Fibroblast of peridontal ligament (primary cell): Measurements from ENCODE around the gene SIRT7.

ENCODE experiments used
- DNase-seq: peaks from one replicate; pipeline ENCODE4 v3.0.0-alpha.2; 2010; ENCODE audit errors: extremely low read depth

Gene SIRT7

DNA sequence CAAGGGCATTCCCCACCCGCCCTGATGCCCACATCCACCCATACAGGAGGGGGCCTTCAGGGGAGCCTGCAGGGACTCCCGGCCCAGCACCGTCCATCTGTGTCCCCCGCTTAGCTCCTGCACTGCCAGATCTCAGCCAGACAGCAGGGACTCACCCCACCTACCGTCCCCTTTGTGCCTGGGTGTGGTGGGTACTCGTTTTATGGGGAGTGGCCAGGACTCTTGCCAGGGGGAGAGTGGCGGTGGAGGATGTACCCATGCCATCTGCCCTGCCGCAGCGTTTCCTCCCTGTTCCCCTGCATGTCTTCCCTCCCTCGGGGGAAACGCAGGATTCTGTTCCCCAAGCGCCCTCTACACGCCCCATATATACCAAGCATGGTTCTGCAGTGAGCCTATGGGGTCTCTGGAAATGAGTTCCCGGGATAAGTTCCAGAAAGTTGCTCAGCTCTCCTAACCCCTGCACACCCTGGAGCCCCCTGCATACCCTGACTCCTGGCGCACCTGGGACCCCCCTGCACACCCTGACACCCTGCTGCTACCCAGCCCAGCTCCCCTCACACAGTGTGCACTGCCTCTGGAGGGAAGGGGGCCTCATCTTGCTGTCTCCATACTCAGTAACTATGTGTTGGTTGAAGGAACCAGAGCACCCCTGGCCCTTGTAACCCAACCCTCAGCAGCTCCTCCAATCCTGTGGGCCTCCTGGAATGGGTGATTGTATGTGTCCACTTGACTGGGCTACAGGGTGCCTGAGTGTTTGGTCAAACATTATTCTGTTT is 13.8 kb upstream of the SIRT7 start:
- no peak for DNase-seq

DNA sequence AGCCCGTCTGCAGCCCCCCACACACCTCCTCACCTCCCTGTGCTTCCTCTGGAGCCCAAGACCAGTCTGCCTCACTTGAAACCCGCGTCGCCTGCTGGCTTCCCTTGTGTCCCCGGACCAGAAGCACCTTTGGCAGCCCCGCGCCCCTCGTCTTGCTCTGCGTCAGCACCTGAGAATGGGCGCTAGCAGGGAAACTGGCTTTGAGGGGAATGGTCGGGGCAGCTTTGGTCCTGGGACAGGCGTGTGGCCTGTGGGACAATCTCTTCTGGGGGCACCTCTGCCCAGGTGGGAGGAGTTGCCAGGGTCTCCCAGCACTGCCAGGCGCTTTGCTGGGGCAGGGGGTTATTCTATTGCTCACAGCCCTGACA is 13.2 kb upstream of the SIRT7 start:
- no peak for DNase-seq

DNA sequence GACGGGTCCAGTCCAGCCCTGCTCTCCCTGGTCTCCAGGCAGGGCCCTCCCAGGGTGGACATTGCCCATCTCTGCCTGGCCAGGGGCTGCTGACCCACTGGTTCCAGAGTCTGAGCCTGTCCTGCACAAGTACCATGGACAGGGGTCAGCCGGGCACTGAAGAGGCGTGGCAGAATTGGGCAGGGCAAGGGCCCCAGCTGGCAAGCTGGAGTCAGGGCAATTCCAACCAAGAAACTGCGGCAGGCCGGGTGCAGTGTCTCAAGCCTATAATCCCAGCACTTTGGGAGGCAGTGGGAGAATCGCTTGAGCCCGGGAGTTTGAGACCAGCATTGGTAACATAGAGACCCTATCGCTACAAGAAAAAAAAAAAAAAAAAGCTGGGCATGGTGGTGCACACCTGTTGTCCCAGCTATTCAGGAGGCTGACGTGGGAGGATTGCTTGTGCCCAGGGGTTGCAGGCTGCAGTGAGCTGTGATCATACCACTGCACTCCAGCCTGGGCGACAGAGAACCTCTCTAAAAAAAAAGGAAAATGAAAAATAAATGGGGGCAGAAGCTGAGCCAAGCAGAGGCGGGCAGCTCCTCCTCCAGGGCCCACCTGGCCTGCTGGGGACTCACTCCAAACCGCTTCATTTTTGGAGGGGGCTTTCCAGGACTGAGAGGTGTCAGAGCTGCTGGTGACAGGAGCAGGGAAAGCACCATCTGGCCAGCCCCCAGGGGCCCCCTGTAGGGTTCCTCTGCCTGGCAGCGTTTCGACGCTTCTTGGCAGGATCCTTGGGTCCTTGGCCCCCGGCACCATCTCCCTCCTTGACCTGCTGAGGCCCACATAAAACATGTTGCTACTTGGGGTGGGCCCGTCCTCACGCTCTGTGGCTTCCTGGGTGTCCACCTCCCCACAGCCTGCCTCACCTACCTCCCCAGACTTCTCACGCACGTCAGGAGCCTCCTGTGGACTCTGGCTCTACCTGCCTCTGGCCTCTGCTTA is 12.5 kb upstream of the SIRT7 start:
- DNase-seq = no peak

DNA sequence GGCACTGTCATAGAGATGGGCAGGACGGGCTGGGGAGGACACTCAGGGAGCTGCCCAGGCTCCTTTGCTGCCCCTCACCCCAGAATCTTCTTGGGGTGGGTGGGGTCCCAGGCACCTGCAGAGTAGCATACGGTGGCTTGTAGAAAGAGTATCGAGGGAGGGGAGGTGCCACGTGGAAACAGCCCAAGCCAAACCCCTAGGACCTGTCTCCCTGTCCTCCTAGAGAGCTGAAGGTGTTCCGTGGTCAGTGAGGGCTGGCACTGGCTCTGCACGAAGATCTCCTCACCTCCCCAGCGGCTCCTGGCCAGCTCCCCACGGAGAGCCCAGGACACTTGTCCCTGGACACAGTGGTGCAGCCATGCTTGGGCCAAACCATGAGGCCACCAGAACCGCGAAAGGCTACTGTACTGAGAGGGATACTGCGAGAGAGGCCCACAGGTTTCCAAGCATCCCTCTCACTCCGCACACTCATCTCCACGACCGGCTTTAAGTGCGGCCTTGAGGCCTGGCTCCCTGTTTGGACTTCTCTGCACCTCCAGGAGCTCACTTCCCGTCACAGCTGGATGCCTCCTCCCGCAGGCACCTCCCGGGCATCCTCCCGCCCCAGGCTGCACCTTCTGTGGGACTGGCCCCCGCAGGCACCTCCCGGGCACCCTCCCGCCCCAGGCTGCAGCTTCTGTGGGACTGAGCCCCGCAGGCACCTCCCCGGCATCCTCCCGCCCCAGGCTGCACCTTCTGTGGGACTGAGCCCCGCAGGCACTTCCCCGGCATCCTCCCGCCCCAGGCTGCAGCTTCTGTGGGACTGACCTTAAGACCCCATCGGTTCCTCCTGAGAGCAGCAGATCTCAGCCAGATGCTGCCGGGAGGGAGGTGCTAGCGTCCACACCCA is 11.5 kb upstream of the SIRT7 start:
- no peak for DNase-seq

DNA sequence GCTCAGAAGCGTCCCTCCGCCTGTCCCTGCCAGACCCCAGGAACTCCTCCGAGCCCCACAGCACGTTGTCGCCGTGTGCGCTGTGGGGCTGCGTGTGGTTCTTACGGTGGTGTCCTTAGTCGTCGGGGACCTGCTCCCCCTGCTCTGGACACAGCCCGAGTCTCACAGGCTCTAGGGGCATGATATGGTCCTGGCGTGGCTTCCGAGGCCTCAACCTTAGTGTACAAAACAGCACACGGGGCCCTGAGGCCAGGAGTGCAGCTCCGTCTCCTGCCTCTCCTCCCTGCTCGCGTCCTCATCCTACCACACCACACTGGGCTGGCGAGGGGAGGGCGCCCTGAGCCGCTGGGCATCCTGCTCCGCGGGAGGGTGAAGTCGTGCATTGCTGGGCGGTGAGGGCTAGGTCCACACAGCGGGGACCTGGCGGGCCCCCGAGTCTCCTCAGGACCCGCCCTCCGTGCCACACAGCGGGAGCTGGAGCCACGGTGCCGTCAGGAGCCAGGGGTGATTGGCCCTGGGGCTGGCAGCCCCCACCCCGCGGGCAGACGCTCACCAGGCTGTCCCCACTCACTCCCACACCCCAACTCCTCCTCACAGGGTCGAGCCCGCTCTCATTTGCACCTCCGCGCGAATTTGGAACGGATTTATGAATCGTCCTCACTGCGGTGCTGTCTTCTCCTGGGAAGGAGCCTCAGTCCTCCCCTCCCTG is 10.7 kb upstream of the SIRT7 start:
- no peak for DNase-seq

DNA sequence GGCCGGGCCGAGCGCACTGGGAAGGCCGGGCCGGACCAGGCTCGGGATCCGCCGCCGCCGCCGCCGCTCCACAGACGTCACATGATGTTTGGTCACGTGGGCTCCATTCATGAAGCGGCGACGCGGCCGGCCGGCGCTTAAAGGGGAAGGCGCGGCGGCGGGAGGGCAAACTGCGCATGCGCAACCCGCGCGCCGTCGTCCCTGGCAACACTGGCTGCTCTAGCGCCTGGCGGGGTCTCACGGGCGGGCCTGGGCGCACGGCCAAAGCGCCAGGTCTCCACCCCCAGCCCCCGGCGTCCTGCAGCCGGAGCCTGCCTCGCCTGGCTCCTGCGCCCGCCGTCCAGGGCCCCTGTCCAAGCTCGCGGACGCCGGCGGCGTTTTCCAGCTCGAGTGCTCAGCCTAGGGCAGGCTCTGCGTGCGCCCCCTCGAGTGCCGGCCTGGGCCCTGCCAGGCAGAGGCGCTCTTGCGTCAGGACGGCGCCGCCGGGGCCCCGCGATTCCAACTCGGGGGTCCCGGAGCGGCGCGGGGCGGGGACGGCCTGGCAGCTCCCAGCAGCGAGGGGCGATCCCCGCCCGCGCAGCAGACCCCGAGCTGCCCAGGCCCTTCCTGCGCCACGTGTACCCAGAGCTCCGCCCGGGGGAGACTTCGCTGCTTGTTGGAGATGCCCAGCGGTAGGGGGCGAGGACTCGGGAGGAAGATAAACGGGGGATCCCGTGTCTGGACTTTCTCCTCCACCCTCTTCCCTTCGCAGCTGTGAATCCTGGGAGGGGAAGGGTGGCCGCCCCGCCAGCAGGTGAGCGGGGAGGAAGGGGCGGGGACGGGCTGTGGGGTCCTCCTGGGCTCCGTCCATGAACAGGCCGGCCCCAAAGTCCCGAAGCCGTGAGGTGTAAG is 9.9 kb upstream of the SIRT7 start, which contains the start of gene MAFG:
TSS of gene MAFG (minus strand) at position 83 of the 891 bp plus-strand sequence. CDS start 4,550 bp downstream, outside the sequence.
- peak; percentile 89 for DNase-seq

DNA sequence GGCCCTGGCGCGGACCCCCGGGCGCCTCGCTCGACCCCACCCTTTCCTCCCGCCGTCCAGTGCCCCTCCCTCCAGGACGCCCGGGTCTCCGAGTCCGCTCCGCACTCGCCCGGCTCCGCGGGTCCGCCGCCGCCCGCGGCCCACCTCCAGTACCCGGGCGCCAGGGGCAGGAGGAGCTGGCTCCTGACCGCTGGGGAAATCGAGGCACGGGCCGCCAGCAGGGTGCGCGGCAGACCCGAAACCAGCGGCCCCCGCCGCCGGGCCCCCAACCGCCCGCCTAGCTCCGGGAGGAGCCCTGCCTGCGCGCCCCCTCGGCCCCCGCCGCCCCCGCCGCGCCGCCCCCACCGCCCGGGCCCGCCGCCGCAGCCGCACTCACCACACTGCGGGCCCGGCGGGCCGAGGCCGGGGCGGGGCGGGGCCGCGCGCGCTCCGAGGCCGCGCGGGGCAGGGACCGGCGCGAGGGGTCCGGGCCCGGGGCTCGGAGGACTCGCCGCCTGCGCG is 9.2 kb upstream of the SIRT7 start:
- DNase-seq = no peak

DNA sequence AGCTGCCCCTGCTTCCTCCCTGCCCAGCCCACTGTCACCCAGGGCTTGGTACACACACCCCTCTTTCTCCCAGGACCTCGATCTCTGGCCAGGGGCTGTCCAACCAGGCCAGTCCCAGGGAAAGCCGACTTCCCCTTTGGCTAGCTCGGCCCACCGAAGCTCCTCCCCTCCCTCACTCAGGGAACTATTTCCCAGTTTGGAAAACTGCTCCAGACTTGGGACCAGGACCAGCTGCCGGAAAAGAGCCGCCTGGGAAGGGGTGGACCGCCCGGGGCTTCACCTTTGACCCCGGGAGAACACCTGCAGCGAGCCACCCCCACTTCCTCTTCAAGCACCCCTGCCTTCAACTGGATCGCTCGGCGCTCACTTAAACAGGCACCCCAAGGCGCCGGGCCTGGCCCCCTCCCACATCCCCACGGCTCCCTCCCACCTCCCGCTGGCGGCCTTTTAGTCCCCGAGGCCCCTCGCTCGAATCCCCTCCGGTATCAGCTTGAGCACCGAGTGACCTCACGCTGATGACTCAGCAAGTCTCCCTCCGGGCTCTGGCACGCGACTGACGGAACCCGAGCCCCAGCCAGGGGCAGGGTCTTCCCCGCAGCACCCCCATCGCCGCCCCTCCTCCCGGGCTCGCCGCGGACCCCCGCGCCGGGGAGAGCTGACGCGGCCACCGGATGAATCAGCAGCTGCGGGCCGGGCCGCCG is 8.6 kb upstream of the SIRT7 start:
- DNase-seq = peak; percentile 81

DNA sequence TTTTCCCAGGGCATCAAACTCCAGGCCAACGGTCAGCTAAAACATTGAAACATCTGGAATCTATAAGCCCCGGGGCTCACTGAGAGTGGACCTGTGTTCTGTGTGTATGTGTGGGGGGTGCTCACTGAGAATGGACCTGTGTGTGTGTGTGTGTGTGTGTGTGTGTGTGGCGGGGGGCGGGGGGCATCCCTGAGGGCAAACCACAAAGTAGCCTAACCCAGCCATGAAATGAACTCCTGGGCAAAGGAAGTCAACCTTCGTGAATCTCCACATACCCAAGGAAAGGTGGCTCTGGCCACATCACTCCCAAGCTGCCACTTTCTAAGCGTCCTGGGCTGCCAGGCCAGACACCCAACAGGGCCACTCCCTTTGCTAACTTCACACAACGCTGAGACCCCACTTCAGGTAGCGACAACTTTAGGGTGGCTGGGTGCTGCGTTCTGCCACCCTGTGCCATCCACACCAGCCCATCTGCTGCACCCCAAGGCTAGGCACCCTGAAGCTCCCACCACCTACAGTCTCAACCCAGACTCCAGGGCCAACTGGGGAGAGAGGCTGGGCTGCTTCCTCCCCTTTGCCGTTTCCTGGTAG is 8.0 kb upstream of the SIRT7 start:
- no peak for DNase-seq

DNA sequence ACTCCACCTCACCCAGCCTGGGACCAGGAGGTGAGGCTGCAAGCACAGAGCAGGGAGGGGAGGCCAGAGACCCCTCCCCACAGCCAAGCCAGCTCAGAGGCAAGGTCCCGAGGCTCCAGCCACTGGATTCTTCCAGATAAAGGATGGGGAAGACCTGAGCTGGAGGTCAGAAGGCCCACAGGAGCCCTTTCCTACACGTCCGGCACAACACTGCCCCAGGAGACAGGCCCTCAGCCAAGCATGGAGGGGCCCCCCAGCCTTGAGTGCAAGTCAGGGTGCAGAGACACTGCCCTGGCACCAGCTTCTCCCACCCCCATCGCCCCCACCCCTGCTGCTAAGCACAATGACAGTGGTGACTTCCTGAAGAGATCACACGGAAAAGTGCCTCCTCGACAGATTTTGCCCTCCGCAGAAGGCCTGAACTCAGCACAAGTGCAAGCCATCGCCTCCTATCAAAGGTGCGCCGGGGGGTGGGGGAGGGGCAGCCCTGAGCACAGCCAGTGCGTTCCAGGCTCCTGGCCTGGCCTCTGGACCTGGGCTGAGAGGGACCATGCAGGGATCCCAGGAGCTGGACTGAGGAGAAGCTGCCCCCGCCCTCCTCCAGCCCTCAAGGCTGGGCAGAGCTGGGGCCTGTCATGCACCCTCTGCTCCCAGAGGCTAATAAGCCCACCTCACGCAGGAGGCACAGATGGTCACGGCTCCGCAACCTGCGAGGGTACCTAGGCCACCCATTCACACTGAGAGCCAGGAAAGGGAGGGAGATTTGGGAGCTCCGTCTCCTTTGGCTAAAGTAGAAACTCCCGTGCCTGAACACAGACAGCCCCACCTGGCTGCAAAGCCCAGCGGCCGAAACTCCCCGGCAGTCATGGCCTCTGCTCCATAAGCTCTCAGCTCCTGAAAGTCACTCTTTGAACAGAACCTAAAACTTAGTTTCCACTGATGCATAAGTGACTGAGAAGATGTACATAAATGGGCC is 6.9 kb upstream of the SIRT7 start:
- DNase-seq = no peak

DNA sequence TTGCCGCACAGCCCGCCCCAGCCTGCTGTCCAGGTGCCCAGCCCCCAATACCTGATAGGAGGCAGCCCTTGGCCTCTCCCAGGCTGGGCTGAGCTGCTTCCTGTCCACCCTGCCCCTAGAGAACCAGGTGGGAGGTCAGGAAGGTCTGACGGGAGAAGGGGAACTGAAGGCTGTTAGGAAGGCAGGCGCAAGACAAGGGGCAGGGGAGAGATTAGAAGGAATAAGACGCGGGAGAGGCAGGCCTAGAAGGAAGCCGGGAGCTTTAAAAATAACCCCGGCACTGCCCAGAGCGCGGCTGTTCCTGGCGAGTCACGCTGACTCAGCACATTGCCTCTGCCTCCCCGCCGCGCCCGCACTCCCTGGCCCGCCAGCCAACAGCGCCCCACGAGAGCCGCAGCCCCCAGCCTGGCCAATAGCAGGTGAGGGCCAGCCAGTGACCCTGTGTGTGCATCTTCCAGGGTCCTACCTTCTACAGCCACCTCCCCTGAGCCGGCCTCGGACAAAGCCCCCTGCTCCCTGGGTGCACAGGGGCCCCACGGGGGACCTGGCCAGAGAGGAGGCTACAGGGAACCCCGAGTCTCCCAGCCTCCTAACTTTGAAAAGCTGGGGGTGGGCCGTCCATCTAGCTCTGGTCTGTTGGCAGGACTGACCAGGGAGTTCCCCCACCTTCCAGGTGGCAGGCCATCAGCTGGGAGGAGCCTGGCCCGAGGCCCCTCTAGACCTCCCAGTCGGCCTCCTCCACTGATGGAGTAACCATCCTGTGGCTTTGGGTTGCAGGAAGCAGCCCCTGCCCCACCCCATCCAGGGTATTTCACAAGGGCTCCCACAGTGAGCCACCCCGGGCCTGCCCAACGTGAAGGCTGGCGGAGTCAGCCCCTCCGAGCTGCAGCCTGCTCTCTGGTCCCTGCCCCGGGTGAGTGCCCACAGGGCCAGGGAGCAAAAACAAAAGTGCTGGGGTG is 5.6 kb upstream of the SIRT7 start:
- DNase-seq = peak; percentile 81

DNA sequence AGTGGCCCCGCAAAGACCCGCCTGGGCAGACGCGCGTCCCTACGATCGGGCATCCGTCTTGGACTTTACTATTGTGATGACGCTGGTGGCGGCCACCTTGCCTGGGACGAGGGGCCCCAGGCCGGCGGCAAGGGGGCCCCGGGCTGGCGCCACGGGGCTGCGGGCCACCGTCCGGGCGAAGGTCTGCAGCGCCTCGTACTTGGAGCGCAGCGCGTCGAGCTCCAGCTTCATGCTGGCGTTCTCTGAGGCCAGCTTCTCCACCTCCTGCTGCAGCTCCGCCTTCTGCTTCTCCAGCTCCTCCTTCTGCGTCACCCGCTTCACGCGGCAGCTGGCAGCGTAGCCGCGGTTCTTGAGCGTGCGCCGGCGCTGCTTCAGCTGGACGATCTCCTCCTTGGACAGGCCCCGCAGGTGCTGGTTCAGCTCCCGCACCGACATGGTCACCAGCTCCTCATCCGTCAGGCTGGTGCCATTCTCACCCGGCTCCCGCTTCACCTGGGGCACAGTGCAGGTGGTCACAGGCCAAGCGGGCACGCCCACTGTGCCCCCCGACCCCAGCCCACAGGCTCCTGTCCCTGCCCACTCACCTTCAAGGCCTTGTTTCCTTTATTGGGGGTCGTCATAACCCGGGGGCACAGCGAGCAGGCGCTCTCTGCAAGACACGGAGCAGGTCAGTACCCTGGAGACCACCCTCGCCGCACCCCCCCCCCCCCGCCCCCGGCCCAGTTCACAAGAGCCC is 4.8 kb upstream of the SIRT7 start:
- no peak for DNase-seq

DNA sequence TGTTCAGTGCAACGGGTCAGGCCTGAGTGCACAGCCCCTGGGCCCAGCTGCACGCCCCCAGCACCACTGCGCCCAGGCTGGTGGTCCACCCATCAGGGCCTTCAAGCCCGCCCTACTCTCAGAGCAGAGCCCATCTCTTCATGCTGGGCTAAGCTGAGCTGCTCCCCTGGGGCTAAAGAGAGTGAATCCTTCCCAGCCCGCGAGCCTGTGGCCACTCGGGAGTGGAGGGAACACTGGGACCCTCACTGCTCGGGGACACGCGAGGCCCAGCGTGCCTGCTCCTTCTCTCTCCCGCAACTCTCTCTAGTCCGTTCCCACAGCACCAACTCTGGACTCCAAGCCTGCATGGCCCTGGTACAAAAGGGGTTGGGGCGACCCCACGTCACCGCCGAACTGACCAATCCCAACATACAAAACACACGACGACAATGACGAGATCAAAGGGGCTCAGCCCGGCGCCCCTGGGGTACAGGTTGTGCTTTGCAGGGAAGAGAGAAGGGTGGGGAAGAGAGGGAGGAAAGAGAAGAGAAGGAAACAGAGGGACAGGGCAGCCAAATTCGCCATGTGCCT is 4.1 kb upstream of the SIRT7 start:
- DNase-seq = no peak

DNA sequence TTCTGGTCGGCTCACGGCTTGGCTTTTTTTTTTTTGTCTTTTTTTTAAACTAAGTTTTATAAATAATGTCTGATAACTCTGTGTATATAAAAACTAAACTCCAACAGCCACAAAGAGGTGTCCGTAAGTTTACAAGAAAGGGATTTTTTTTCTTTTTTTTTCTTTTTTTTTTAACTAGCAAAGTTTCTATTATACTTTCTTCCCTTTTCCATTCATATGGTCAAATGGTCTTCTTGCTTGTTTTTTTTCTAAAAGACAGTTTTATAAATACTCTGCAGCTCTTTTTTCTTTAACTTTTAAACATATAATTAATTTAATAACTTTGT is 3.5 kb upstream of the SIRT7 start:
- no peak for DNase-seq
